Colonic mucosa (tissue), 4 donors: ENCODE measurements around the gene NUCB1. TPM values are rescaled to one million over a fixed set of nuclear protein-coding genes. Genes with fewer than 3 reads are reported as not detected.

Source experiments
- DNase-seq: peaks from one replicate; pipeline ENCODE4 v3.0.0-alpha.2; 2020
- H3K27ac ChIP-seq: fragments of 200-600 bp; one replicate; pipeline ENCODE4 v1.8.0; 2021
- H3K27me3 ChIP-seq: fragments of 200-600 bp; one replicate; pipeline ENCODE4 v1.8.0; 2021
- H3K36me3 ChIP-seq: fragments of 200-600 bp; one replicate; pipeline ENCODE4 v1.8.0; 2021
- H3K4me1 ChIP-seq: fragments of 200-600 bp; one replicate; pipeline ENCODE4 v1.8.0; 2021; ENCODE audit warnings: mild to moderate bottlenecking
- H3K4me3 ChIP-seq: fragments of 200-600 bp; one replicate; pipeline ENCODE4 v1.8.0; 2021
- H3K9ac ChIP-seq, 2 donors: one replicate each; pipeline ENCODE4 v1.7.0; 2013; ENCODE audit warnings: control low read depth in 2 of 2, low read depth in 2 of 2, low read length in 2 of 2
- H3K9me3 ChIP-seq: fragments of 200-600 bp; one replicate; pipeline ENCODE4 v1.8.0; 2021
- intact Hi-C: fragments of 100-400 bp; cut with DNase I; formaldehyde crosslinking; loops from one replicate; pipeline ENCODE4 v1.14.1; 2022
- total RNA-seq, 2 donors: library from RNA; stranded (reverse); fragmentation: NEBNext Ultra II Directional in 1 of 2; extraction: Animal tissue kit (Norgen Biotek cat#: 25700) in 1 of 2; gene quantifications; one replicate each; pipeline ENCODE4 v1.2.1, GENCODE V29; 2021
- TF ChIP-seq, protein P1 (sequence below): fragments of 200-600 bp; IDR thresholded peaks from one replicate; pipeline ENCODE4 v1.8.0; 2022; ENCODE audit warnings: antibody characterized with exemption, mild to moderate bottlenecking
- donor health status: healthy.
- donor health status: DM: no; HTN: no; CAD: no.
- donor health status: DM: no; HTN: no; CAD: no.

Gene NUCB1
- total RNA-seq, 2 donors from 2014 or later, result 180 to 184 TPM

DNA sequence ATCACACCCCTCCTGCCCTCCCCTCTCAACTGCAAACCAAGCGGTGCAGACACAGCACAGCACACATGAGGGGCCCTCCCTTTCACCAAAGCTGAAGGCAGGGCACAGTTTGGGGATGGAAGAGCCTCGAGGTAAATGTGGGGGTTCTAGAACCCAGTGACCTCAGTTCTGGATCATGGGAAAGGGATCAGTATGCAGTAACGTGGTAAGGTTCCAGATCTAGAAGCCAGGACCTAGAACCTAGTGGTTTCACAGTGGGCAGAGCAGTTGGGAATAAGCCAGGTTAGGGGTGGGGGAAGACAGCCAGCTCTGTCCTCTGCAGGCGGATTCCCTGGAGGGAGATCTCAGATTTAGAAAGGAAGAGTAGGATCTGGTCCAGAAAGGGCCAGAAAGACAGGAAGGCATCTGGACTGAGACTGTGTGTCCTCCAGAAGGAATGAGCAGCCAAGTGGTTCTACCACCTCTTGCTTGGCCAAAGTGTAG lies 68.1 kb downstream of the NUCB1 start:
- intact Hi-C loops, result loop anchor here (5.0 to 10.0 kb wide), 2 partner anchors 93 to 171 kb away; partner anchors contain the start of gene PPP1R15A
- Histone ChIP-seq H3K9me3 (no peaks in the 10 kb centered on the region), H3K36me3 (no peaks in the 10 kb centered on the region), H3K4me1 (no peaks in the 10 kb centered on the region), H3K27ac (peak overlapping the region; percentile 76), H3K9ac (no peak overlapping the region), H3K4me3 (no peak overlapping the region), H3K27me3 (no peaks in the 10 kb centered on the region)
- TF ChIP-seq, protein P1, sequence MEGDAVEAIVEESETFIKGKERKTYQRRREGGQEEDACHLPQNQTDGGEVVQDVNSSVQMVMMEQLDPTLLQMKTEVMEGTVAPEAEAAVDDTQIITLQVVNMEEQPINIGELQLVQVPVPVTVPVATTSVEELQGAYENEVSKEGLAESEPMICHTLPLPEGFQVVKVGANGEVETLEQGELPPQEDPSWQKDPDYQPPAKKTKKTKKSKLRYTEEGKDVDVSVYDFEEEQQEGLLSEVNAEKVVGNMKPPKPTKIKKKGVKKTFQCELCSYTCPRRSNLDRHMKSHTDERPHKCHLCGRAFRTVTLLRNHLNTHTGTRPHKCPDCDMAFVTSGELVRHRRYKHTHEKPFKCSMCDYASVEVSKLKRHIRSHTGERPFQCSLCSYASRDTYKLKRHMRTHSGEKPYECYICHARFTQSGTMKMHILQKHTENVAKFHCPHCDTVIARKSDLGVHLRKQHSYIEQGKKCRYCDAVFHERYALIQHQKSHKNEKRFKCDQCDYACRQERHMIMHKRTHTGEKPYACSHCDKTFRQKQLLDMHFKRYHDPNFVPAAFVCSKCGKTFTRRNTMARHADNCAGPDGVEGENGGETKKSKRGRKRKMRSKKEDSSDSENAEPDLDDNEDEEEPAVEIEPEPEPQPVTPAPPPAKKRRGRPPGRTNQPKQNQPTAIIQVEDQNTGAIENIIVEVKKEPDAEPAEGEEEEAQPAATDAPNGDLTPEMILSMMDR, result no peak
- no peak for DNase-seq

- H3K9me3 ChIP-seq, result no peaks in the 10 kb centered on the region
- TF ChIP-seq, protein P1, result no peak
- intact Hi-C loops, result loop anchor here (5.0 to 10.0 kb wide), 2 partner anchors 94 to 172 kb away; partner anchors contain the start of gene PPP1R15A
- H3K27me3 ChIP-seq, result no peaks in the 10 kb centered on the region
- no peak overlapping the region for H3K4me3 ChIP-seq
- H3K36me3 ChIP-seq, result no peaks in the 10 kb centered on the region
- no peaks in the 10 kb centered on the region for H3K4me1 ChIP-seq
- H3K9ac ChIP-seq, result no peak overlapping the region
- H3K27ac ChIP-seq, result no peak overlapping the region
- DNase-seq, result no peak
These were observed 68.7 kb downstream of the NUCB1 start for GRCh38 chr19:48968813-48969218.

DNA sequence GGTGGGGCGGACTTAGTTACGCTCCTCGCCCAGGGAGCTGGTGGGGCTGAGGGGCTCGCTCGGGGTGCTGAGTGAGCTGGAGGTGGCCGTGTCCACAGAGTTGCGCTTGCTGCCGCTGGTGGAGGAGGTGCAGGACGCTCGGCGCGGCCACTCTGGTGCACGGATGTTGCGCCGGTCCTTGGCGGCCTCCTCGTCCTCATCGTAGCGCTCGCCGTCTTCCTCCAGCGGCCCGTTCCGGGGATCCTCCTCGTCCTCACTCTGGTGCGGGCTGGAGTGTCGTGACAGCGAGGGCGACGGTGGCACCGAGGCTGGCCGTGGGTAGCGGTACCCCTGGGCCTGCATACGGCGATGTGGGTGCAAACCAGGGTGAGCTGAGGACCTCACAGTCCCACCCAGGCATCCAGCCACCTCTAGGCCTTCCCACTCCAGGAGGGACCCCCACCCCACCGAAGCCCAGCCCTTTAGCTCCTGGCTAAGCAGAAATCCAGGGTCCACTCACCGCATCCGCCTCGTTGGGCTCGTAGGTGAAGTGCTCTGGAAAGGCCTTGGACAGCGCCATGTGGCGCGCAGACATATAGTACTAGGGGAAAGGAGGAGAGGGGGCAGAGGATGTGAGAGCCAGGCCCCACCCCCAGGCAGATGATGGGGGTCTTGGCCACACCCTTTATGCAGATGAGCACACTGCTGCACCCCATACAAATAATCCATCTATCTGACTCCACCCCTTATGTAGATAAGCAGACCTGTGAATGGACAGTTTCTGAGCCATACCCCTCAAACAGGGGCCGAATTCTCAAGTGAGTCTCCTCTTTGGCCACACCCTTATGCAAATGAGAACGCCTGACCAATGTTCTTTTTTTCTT lies 69.4 kb downstream of the NUCB1 start:
- Histone ChIP-seq H3K27ac (no peak overlapping the region), H3K9ac (no peak overlapping the region), H3K4me1 (no peaks in the 10 kb centered on the region), H3K4me3 (no peak overlapping the region), H3K36me3 (no peaks in the 10 kb centered on the region), H3K27me3 (no peaks in the 10 kb centered on the region), H3K9me3 (no peaks in the 10 kb centered on the region)
- TF ChIP-seq, protein P1, result no peak
- intact Hi-C loops, result loop anchor here (2.0 to 10.0 kb wide), 3 partner anchors 95 to 172 kb away; partner anchors contain the start of gene PPP1R15A
- DNase-seq, result no peak

DNA sequence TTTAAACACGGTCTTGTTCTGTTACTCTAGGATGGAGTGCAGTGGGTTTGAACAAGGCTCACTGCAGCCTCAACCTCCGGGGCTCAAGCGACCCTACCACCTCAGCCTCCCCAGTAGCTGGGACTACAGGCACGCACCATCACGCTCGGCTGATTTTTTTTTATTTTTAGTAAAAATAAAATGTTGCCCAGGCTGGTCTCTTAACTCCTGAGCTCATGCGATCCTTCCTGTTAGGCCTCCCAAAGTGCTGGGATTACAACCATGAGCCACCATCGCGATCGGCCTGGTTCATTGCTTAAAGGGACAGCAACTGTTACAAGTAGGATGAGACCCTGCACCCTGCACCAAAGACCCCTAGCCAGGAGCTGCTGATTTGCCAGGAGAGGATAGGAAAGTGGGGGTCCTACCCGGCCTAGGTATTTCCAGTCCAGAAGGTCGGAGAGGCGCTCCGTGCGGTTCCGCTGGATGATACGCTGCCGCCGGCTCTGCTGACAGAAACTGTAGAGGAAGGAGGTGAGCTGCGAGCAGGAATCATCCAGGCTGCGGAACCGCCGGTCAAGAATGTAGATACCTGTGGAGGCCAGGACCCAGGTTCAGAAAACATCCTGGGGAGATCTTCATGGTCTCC lies 70.1 kb downstream of the NUCB1 start:
- Histone ChIP-seq H3K4me1 (no peaks in the 10 kb centered on the region), H3K9ac (no peak overlapping the region), H3K4me3 (no peak overlapping the region), H3K27ac (no peak overlapping the region), H3K36me3 (no peaks in the 10 kb centered on the region), H3K9me3 (no peaks in the 10 kb centered on the region), H3K27me3 (no peaks in the 10 kb centered on the region)
- TF ChIP-seq, protein P1, result no peak
- DNase-seq, result no peak
- intact Hi-C loops, result loop anchor here (2.0 kb wide), 1 partner anchor 127 kb away; no protein-coding TSS in a partner anchor

DNA sequence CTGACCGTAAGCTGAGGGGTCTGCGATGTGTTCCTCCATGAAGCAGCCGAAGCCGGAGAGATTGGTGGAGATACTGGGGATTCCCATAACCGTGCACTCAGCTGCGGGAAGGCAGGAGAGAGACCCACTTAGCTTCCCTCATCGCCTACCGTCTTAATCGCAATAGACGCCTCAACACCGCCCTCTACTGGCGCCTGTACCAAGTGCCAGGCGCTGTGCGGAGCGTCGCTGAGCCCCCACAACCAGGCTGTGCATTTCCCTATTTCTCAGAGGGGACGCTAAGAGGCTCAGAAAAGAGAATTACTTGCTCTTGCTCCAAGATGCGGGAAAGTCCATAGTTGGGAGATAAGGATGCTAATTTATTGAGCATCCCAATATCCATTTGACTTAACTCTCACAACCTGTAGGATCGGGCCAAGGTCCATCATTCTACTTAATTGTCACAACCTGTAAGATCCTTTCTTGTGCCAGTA lies 70.8 kb downstream of the NUCB1 start:
- H3K27ac ChIP-seq, result no peak overlapping the region
- H3K36me3 ChIP-seq, result no peaks in the 10 kb centered on the region

More for the DNA sequence above, 70.8 kb downstream of the NUCB1 start:
- H3K4me1 ChIP-seq, result no peaks in the 10 kb centered on the region
- no peaks in the 10 kb centered on the region for H3K27me3 ChIP-seq
- DNase-seq, result peak; percentile 81
- intact Hi-C loops, result loop anchor here (2.0 kb wide), 1 partner anchor 128 kb away; no protein-coding TSS in a partner anchor
- no peaks in the 10 kb centered on the region for H3K9me3 ChIP-seq
- no peak overlapping the region for H3K4me3 ChIP-seq
- TF ChIP-seq, protein P1, result peak; percentile 96
- peak overlapping the region in 1 of 2 donors; percentile 15 for H3K9ac ChIP-seq
